ENCODE results near the gene SMS.

- TF ChIP-seq POLR2A (IDR thresholded peaks at IDR 0.05) (no peak), POLR2AphosphoS5 (IDR thresholded peaks at IDR 0.05) (no peak)
- TF ChIP-seq, protein P1, sequence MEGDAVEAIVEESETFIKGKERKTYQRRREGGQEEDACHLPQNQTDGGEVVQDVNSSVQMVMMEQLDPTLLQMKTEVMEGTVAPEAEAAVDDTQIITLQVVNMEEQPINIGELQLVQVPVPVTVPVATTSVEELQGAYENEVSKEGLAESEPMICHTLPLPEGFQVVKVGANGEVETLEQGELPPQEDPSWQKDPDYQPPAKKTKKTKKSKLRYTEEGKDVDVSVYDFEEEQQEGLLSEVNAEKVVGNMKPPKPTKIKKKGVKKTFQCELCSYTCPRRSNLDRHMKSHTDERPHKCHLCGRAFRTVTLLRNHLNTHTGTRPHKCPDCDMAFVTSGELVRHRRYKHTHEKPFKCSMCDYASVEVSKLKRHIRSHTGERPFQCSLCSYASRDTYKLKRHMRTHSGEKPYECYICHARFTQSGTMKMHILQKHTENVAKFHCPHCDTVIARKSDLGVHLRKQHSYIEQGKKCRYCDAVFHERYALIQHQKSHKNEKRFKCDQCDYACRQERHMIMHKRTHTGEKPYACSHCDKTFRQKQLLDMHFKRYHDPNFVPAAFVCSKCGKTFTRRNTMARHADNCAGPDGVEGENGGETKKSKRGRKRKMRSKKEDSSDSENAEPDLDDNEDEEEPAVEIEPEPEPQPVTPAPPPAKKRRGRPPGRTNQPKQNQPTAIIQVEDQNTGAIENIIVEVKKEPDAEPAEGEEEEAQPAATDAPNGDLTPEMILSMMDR (IDR thresholded peaks at IDR 0.05), result no peak
Observed at GRCh38 chrX:21905953-21906352, 34.6 kb upstream of the SMS start.
